GM12878 (cell line): ENCODE results near the gene FLOT1. TPM values are rescaled to one million over a fixed set of nuclear protein-coding genes. Genes with fewer than 3 reads are reported as not detected.
A peak's percentile ranks its signal among the peaks of the same experiment; 100 is the strongest.

Source experiments
- ASH2L ChIP-seq: fragments of 300-600, 200-600 bp; sonication (generic); IDR thresholded peaks from 2 replicates; pipeline ENCODE4 v1.6.1; 2017; ENCODE audit warnings: low read depth, mild to moderate bottlenecking, borderline replicate concordance
- BACH1 ChIP-seq: fragments of 450-650 bp; IDR thresholded peaks from 2 replicates; pipeline ENCODE4 v1.6.1; 2017; ENCODE audit warnings: mild to moderate bottlenecking, borderline replicate concordance
- BRCA1 ChIP-seq: IDR thresholded peaks from 2 replicates; pipeline ENCODE4 v1.6.1; 2011; ENCODE audit warnings: low read depth, low read length, improper control_type of control experiment
- DPF2 ChIP-seq: fragments of 450-650 bp; IDR thresholded peaks from 2 replicates; pipeline ENCODE4 v1.6.1; 2017; ENCODE audit warnings: mild to moderate bottlenecking
- FOS ChIP-seq: IDR thresholded peaks from 3 replicates; pipeline ENCODE4 v1.6.1; 2011; ENCODE audit warnings: borderline replicate concordance; ENCODE audit not compliant: insufficient read length; ENCODE audit errors: extremely low read depth
- NR2F1 ChIP-seq: fragments of 450-650 bp; conservative IDR thresholded peaks from 2 replicates; pipeline ENCODE4 v1.6.1; 2017; ENCODE audit warnings: mild to moderate bottlenecking
- RAD21 ChIP-seq: IDR thresholded peaks from 2 replicates; pipeline ENCODE4 v1.6.1; 2011; ENCODE audit warnings: mild to moderate bottlenecking, low read depth, low read length, moderate library complexity; ENCODE audit not compliant: insufficient read depth
- polyA plus RNA-seq, 11 experiments: library from polyadenylated mRNA; depleted of rRNA in 4 of 11; unstranded in 6 of 11; stranded (reverse) in 5 of 11; fragments of >200 nt; fragmentation: Nextera tagmentation in 4 of 11; fragmentation: Illumina TruSeq in 1 of 11; extraction: Ambion mirVana in 4 of 11; extraction: Trizol in 1 of 11; gene quantifications; 1 replicate in 1 of 11; 2 replicates in 10 of 11; pipeline versions ENCODE4 v1.2.1 to v1.2.3, GENCODE V29; 2011 to 2016; ENCODE audit warnings: inconsistent platforms in 2 of 11, missing spikeins in 2 of 11, low read depth in 1 of 11
- small RNA-seq: library from RNA; depleted of rRNA; stranded (forward); fragments of <200 nt; gene quantifications from one replicate; pipeline ENCODE3, GENCODE V24; 2014
- total RNA-seq, 4 experiments: library from RNA; depleted of rRNA in 3 of 4; stranded (reverse); fragments of >200 nt in 3 of 4; fragmentation: Illumina TruSeq in 1 of 4; extraction: Trizol in 1 of 4; gene quantifications; 2 replicates each; pipeline versions ENCODE4 v1.2.1 to v1.2.3, GENCODE V29; 2013 to 2021
- TF ChIP-seq, protein P1 (sequence below), 3 experiments: IDR thresholded peaks in 2 of 3; conservative IDR thresholded peaks in 1 of 3; 2 replicates each; pipeline ENCODE4 v1.5.1; 2011; ENCODE audit warnings: low read depth in 3 of 3, low read length in 3 of 3, mild to moderate bottlenecking in 3 of 3, control low read depth in 2 of 3, moderate library complexity in 2 of 3, inconsistent platforms in 1 of 3, mixed read lengths in 1 of 3; ENCODE audit not compliant: control insufficient read depth in 2 of 3, insufficient read depth in 1 of 3; ENCODE audit errors: extremely low read depth in 1 of 3
- TF ChIP-seq, protein P2 (sequence below): IDR thresholded peaks from 2 replicates; pipeline ENCODE4 v1.6.1; 2012; ENCODE audit warnings: improper control_type of control experiment, low read depth, low read length; ENCODE audit not compliant: insufficient replicate concordance

The FLOT1 gene
- total and polyA plus RNA-seq, 10 of the 15 experiments (the other 5 are each of a cell fraction or from before 2014, with no cell fraction given), result 12.3 to 153 (median 112) TPM

DNA sequence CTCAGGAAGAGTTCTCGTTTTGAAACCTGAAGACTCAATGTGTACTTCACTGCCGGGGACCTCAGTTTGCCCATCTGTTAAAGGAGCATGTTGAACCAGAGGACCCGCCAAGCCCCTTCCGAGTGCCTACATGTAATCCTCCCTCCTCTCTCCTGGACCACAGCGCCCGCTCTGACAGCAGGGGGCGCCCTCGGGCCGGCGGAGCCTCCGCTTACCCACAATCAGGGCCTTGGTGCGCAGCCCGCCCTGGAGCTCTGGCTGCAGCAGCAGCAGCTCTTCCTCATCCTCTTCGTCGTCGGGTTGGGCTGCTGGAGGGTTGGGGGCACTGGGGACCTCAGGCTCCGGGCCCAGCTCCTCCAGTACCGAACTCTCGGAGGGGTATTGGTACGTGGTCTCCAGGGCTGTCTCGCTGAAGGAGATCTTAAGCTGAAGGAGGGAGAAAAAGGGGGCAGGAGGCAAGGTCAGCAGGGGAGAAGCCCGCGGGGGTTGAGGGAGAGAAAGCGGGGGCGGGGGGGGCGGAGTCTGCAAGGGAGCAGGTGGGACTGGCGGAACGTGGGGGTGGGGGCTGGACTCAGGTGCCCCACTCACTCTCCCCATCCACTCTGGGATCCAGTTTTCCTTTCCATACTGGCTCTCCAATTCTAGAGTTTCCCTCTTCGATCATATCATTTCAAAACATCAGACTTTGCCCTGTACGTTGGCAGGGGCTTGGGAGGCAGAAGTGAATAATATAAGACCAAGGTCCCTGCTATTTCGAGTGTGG, 63.3 kb downstream of the FLOT1 start (continued):
- TF ChIP-seq, protein P1, sequence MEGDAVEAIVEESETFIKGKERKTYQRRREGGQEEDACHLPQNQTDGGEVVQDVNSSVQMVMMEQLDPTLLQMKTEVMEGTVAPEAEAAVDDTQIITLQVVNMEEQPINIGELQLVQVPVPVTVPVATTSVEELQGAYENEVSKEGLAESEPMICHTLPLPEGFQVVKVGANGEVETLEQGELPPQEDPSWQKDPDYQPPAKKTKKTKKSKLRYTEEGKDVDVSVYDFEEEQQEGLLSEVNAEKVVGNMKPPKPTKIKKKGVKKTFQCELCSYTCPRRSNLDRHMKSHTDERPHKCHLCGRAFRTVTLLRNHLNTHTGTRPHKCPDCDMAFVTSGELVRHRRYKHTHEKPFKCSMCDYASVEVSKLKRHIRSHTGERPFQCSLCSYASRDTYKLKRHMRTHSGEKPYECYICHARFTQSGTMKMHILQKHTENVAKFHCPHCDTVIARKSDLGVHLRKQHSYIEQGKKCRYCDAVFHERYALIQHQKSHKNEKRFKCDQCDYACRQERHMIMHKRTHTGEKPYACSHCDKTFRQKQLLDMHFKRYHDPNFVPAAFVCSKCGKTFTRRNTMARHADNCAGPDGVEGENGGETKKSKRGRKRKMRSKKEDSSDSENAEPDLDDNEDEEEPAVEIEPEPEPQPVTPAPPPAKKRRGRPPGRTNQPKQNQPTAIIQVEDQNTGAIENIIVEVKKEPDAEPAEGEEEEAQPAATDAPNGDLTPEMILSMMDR (IDR thresholded peaks at IDR 0.05 in 2 of 3, conservative IDR thresholded peaks at IDR 0.05 in 1 of 3; ENCODE audit: control insufficient read depth in 2 of 3, extremely low read depth in 1 of 3, insufficient read depth in 1 of 3, low read depth in 3 of 3, low read length in 3 of 3), result peak; percentile 97 to 98 (median 98); a peak in 5 of 6 replicates
- TF ChIP-seq NR2F1 (peak; percentile 70), BACH1 (0 out of 2 replicates have a peak, but pooled peaks have one; percentile 21), BRCA1 (no peak), RAD21 (peak; percentile 97), DPF2 (no peak), FOS (no peak), ASH2L (no peak)
- TF ChIP-seq, protein P2, sequence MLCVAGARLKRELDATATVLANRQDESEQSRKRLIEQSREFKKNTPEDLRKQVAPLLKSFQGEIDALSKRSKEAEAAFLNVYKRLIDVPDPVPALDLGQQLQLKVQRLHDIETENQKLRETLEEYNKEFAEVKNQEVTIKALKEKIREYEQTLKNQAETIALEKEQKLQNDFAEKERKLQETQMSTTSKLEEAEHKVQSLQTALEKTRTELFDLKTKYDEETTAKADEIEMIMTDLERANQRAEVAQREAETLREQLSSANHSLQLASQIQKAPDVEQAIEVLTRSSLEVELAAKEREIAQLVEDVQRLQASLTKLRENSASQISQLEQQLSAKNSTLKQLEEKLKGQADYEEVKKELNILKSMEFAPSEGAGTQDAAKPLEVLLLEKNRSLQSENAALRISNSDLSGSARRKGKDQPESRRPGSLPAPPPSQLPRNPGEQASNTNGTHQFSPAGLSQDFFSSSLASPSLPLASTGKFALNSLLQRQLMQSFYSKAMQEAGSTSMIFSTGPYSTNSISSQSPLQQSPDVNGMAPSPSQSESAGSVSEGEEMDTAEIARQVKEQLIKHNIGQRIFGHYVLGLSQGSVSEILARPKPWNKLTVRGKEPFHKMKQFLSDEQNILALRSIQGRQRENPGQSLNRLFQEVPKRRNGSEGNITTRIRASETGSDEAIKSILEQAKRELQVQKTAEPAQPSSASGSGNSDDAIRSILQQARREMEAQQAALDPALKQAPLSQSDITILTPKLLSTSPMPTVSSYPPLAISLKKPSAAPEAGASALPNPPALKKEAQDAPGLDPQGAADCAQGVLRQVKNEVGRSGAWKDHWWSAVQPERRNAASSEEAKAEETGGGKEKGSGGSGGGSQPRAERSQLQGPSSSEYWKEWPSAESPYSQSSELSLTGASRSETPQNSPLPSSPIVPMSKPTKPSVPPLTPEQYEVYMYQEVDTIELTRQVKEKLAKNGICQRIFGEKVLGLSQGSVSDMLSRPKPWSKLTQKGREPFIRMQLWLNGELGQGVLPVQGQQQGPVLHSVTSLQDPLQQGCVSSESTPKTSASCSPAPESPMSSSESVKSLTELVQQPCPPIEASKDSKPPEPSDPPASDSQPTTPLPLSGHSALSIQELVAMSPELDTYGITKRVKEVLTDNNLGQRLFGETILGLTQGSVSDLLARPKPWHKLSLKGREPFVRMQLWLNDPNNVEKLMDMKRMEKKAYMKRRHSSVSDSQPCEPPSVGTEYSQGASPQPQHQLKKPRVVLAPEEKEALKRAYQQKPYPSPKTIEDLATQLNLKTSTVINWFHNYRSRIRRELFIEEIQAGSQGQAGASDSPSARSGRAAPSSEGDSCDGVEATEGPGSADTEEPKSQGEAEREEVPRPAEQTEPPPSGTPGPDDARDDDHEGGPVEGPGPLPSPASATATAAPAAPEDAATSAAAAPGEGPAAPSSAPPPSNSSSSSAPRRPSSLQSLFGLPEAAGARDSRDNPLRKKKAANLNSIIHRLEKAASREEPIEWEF, result no peak

Small RNA genes lying within 50 kb of the gene (small RNA-seq; reads per million reads assigned to genes)
- gene RF00019 (not detected), gene RN7SL353P (not detected)

Other genes starting within 250 kb of the FLOT1 start
Only the 7 nearest of the 19 such genes appear.
- gene C6orf136, start 95.6 kb downstream of the FLOT1 start, total RNA-seq (2014; rRNA removed), result 11.4 and 13.5 TPM in 2 replicates
- gene C6orf136, start 95.6 kb downstream of the FLOT1 start, total RNA-seq (2014; rRNA removed; fragmentation: Illumina TruSeq; extraction: Trizol), result 5.2 and 7.0 TPM in 2 replicates
- gene C6orf136, start 95.6 kb downstream of the FLOT1 start, total RNA-seq (2021), result 24.1 and 27.5 TPM in 2 replicates
- gene C6orf136, start 95.6 kb downstream of the FLOT1 start, polyA plus RNA-seq (2011; rRNA removed), result 5.2 and 11.0 TPM in 2 replicates
- gene C6orf136, start 95.6 kb downstream of the FLOT1 start, polyA plus RNA-seq (2014; fragmentation: Illumina TruSeq; extraction: Trizol), result 14.5 and 18.1 TPM in 2 replicates
- 10 to 100 TPM in 1 of 2 experiments, 1 to 10 TPM in 1; 10.0 to 14.6 TPM for gene C6orf136, start 95.6 kb downstream of the FLOT1 start, polyA plus RNA-seq (2014; fragmentation: Nextera tagmentation; extraction: Ambion mirVana)
- 21.1 and 23.7 TPM in 2 replicates for gene C6orf136, start 95.6 kb downstream of the FLOT1 start, polyA plus RNA-seq (2014; rRNA removed)
- gene C6orf136, start 95.6 kb downstream of the FLOT1 start, polyA plus RNA-seq (2016; fragmentation: Nextera tagmentation; extraction: Ambion mirVana), result 10 to 100 TPM; 15.3 to 15.7 TPM
- gene DHX16, start 69.7 kb downstream of the FLOT1 start, total RNA-seq (2014; rRNA removed), result 39.5 and 40.0 TPM in 2 replicates
- gene DHX16, start 69.7 kb downstream of the FLOT1 start, total RNA-seq (2014; rRNA removed; fragmentation: Illumina TruSeq; extraction: Trizol), result 35.6 and 38.1 TPM in 2 replicates
- 30.3 and 31.8 TPM in 2 replicates for gene DHX16, start 69.7 kb downstream of the FLOT1 start, total RNA-seq (2021)
- gene DHX16, start 69.7 kb downstream of the FLOT1 start, polyA plus RNA-seq (2011; rRNA removed), result 27.5 and 36.3 TPM in 2 replicates
- 26.8 and 41.0 TPM in 2 replicates for gene DHX16, start 69.7 kb downstream of the FLOT1 start, polyA plus RNA-seq (2014; fragmentation: Illumina TruSeq; extraction: Trizol)
- 10 to 100 TPM; 10.1 to 17.7 TPM for gene DHX16, start 69.7 kb downstream of the FLOT1 start, polyA plus RNA-seq (2014; fragmentation: Nextera tagmentation; extraction: Ambion mirVana)
- 38.4 and 41.4 TPM in 2 replicates for gene DHX16, start 69.7 kb downstream of the FLOT1 start, polyA plus RNA-seq (2014; rRNA removed)
- gene DHX16, start 69.7 kb downstream of the FLOT1 start, polyA plus RNA-seq (2016; fragmentation: Nextera tagmentation; extraction: Ambion mirVana), result 10 to 100 TPM; 40.3 to 41.4 TPM
- gene PPP1R18, start 56.0 kb downstream of the FLOT1 start, total RNA-seq (2014; rRNA removed), result 47.4 and 51.3 TPM in 2 replicates
- gene PPP1R18, start 56.0 kb downstream of the FLOT1 start, total RNA-seq (2014; rRNA removed; fragmentation: Illumina TruSeq; extraction: Trizol), result 50.4 and 54.0 TPM in 2 replicates
- gene PPP1R18, start 56.0 kb downstream of the FLOT1 start, total RNA-seq (2021), result 99.2 and 100 TPM in 2 replicates
- gene PPP1R18, start 56.0 kb downstream of the FLOT1 start, polyA plus RNA-seq (2011; rRNA removed), result 78.3 and 114 TPM in 2 replicates
- 109 and 119 TPM in 2 replicates for gene PPP1R18, start 56.0 kb downstream of the FLOT1 start, polyA plus RNA-seq (2014; fragmentation: Illumina TruSeq; extraction: Trizol)
- gene PPP1R18, start 56.0 kb downstream of the FLOT1 start, polyA plus RNA-seq (2014; fragmentation: Nextera tagmentation; extraction: Ambion mirVana), result 10 to 100 TPM; 21.0 to 24.0 TPM
- 72.3 and 86.2 TPM in 2 replicates for gene PPP1R18, start 56.0 kb downstream of the FLOT1 start, polyA plus RNA-seq (2014; rRNA removed)
- 10 to 100 TPM; 46.3 to 50.7 TPM for gene PPP1R18, start 56.0 kb downstream of the FLOT1 start, polyA plus RNA-seq (2016; fragmentation: Nextera tagmentation; extraction: Ambion mirVana)
- gene NRM, start 51.7 kb downstream of the FLOT1 start, total RNA-seq (2014; rRNA removed), result 14.8 and 17.7 TPM in 2 replicates
- gene NRM, start 51.7 kb downstream of the FLOT1 start, total RNA-seq (2014; rRNA removed; fragmentation: Illumina TruSeq; extraction: Trizol), result 14.7 and 15.4 TPM in 2 replicates
- 39.0 and 39.3 TPM in 2 replicates for gene NRM, start 51.7 kb downstream of the FLOT1 start, total RNA-seq (2021)
- 7.6 and 18.7 TPM in 2 replicates for gene NRM, start 51.7 kb downstream of the FLOT1 start, polyA plus RNA-seq (2011; rRNA removed)
- gene NRM, start 51.7 kb downstream of the FLOT1 start, polyA plus RNA-seq (2014; fragmentation: Illumina TruSeq; extraction: Trizol), result 35.8 and 46.7 TPM in 2 replicates
- gene NRM, start 51.7 kb downstream of the FLOT1 start, polyA plus RNA-seq (2014; fragmentation: Nextera tagmentation; extraction: Ambion mirVana), result 10 to 100 TPM; 19.1 to 23.7 TPM
- gene NRM, start 51.7 kb downstream of the FLOT1 start, polyA plus RNA-seq (2014; rRNA removed), result 34.3 and 35.7 TPM in 2 replicates
- 10 to 100 TPM; 36.6 to 37.5 TPM for gene NRM, start 51.7 kb downstream of the FLOT1 start, polyA plus RNA-seq (2016; fragmentation: Nextera tagmentation; extraction: Ambion mirVana)
- gene MDC1, start 25.4 kb downstream of the FLOT1 start, total RNA-seq (2014; rRNA removed), result 11.9 and 12.9 TPM in 2 replicates
- gene MDC1, start 25.4 kb downstream of the FLOT1 start, total RNA-seq (2014; rRNA removed; fragmentation: Illumina TruSeq; extraction: Trizol), result 12.4 and 12.5 TPM in 2 replicates
- 62.5 and 66.9 TPM in 2 replicates for gene MDC1, start 25.4 kb downstream of the FLOT1 start, total RNA-seq (2021)
- gene MDC1, start 25.4 kb downstream of the FLOT1 start, polyA plus RNA-seq (2011; rRNA removed), result 6.8 and 14.8 TPM in 2 replicates
- gene MDC1, start 25.4 kb downstream of the FLOT1 start, polyA plus RNA-seq (2014; fragmentation: Illumina TruSeq; extraction: Trizol), result 52.7 and 53.6 TPM in 2 replicates
- 1 to 10 TPM; 5.1 to 6.5 TPM for gene MDC1, start 25.4 kb downstream of the FLOT1 start, polyA plus RNA-seq (2014; fragmentation: Nextera tagmentation; extraction: Ambion mirVana)
- gene MDC1, start 25.4 kb downstream of the FLOT1 start, polyA plus RNA-seq (2014; rRNA removed), result 30.1 and 33.3 TPM in 2 replicates
- gene MDC1, start 25.4 kb downstream of the FLOT1 start, polyA plus RNA-seq (2016; fragmentation: Nextera tagmentation; extraction: Ambion mirVana), result 10 to 100 TPM; 31.1 to 36.2 TPM
- 1,600 and 1,662 TPM in 2 replicates for gene TUBB, start 22.3 kb downstream of the FLOT1 start, total RNA-seq (2014; rRNA removed)
- 1,225 and 1,242 TPM in 2 replicates for gene TUBB, start 22.3 kb downstream of the FLOT1 start, total RNA-seq (2014; rRNA removed; fragmentation: Illumina TruSeq; extraction: Trizol)
- gene TUBB, start 22.3 kb downstream of the FLOT1 start, total RNA-seq (2021), result 1,685 and 1,700 TPM in 2 replicates
- gene TUBB, start 22.3 kb downstream of the FLOT1 start, polyA plus RNA-seq (2011; rRNA removed), result 1,703 and 2,596 TPM in 2 replicates
- 2,402 and 3,052 TPM in 2 replicates for gene TUBB, start 22.3 kb downstream of the FLOT1 start, polyA plus RNA-seq (2014; fragmentation: Illumina TruSeq; extraction: Trizol)
- gene TUBB, start 22.3 kb downstream of the FLOT1 start, polyA plus RNA-seq (2014; fragmentation: Nextera tagmentation; extraction: Ambion mirVana), result 1,000 to 10,000 TPM; 1,039 to 1,376 TPM
- 2,367 and 2,490 TPM in 2 replicates for gene TUBB, start 22.3 kb downstream of the FLOT1 start, polyA plus RNA-seq (2014; rRNA removed)
- 1,000 to 10,000 TPM; 1,510 to 1,651 TPM for gene TUBB, start 22.3 kb downstream of the FLOT1 start, polyA plus RNA-seq (2016; fragmentation: Nextera tagmentation; extraction: Ambion mirVana)
- 67.2 and 71.6 TPM in 2 replicates for gene IER3, start 1.9 kb upstream of the FLOT1 start, total RNA-seq (2014; rRNA removed)
- gene IER3, start 1.9 kb upstream of the FLOT1 start, total RNA-seq (2014; rRNA removed; fragmentation: Illumina TruSeq; extraction: Trizol), result 42.0 and 43.2 TPM in 2 replicates
- 65.8 and 80.7 TPM in 2 replicates for gene IER3, start 1.9 kb upstream of the FLOT1 start, total RNA-seq (2021)
- gene IER3, start 1.9 kb upstream of the FLOT1 start, polyA plus RNA-seq (2011; rRNA removed), result 100 and 104 TPM in 2 replicates
- gene IER3, start 1.9 kb upstream of the FLOT1 start, polyA plus RNA-seq (2014; fragmentation: Illumina TruSeq; extraction: Trizol), result 8.3 and 22.5 TPM in 2 replicates
- 1 to 10 TPM; 1.9 to 7.3 TPM for gene IER3, start 1.9 kb upstream of the FLOT1 start, polyA plus RNA-seq (2014; fragmentation: Nextera tagmentation; extraction: Ambion mirVana)
- gene IER3, start 1.9 kb upstream of the FLOT1 start, polyA plus RNA-seq (2014; rRNA removed), result 63.8 and 71.6 TPM in 2 replicates
- gene IER3, start 1.9 kb upstream of the FLOT1 start, polyA plus RNA-seq (2016; fragmentation: Nextera tagmentation; extraction: Ambion mirVana), result 10 to 100 TPM; 16.1 to 19.5 TPM